ENCODE data around the gene ATXN1.

DNA sequence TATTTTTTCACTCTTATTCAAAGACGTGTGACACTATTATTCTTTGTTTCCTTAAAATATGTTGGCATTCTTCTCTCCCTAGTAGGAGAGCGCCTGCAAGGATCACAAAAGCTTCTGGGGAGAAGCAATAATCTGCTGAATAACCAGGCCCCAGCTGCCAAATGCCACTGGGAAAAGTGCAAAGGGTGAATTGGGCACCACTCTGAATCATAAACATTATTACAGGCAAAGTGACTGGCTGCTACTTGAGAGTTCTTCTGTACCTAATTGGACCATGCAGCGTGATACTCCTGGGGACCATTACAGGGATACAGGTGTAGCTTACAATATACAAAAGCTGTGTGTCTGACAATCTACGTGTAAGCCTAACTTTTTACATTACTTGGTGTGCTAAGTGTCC is 152.8 kb downstream of the ATXN1 start:
- TF ChIP-seq, protein P1, sequence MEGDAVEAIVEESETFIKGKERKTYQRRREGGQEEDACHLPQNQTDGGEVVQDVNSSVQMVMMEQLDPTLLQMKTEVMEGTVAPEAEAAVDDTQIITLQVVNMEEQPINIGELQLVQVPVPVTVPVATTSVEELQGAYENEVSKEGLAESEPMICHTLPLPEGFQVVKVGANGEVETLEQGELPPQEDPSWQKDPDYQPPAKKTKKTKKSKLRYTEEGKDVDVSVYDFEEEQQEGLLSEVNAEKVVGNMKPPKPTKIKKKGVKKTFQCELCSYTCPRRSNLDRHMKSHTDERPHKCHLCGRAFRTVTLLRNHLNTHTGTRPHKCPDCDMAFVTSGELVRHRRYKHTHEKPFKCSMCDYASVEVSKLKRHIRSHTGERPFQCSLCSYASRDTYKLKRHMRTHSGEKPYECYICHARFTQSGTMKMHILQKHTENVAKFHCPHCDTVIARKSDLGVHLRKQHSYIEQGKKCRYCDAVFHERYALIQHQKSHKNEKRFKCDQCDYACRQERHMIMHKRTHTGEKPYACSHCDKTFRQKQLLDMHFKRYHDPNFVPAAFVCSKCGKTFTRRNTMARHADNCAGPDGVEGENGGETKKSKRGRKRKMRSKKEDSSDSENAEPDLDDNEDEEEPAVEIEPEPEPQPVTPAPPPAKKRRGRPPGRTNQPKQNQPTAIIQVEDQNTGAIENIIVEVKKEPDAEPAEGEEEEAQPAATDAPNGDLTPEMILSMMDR (IDR thresholded peaks at IDR 0.05; ENCODE audit: insufficient read depth, low read length), result no peak
- TF ChIP-seq POLR2AphosphoS5 (IDR thresholded peaks at IDR 0.05; ENCODE audit: low read depth), result no peak
- no peak for TF ChIP-seq SPI1 (IDR thresholded peaks at IDR 0.05; ENCODE audit: borderline replicate concordance, low read depth)
- TF ChIP-seq, protein P2, sequence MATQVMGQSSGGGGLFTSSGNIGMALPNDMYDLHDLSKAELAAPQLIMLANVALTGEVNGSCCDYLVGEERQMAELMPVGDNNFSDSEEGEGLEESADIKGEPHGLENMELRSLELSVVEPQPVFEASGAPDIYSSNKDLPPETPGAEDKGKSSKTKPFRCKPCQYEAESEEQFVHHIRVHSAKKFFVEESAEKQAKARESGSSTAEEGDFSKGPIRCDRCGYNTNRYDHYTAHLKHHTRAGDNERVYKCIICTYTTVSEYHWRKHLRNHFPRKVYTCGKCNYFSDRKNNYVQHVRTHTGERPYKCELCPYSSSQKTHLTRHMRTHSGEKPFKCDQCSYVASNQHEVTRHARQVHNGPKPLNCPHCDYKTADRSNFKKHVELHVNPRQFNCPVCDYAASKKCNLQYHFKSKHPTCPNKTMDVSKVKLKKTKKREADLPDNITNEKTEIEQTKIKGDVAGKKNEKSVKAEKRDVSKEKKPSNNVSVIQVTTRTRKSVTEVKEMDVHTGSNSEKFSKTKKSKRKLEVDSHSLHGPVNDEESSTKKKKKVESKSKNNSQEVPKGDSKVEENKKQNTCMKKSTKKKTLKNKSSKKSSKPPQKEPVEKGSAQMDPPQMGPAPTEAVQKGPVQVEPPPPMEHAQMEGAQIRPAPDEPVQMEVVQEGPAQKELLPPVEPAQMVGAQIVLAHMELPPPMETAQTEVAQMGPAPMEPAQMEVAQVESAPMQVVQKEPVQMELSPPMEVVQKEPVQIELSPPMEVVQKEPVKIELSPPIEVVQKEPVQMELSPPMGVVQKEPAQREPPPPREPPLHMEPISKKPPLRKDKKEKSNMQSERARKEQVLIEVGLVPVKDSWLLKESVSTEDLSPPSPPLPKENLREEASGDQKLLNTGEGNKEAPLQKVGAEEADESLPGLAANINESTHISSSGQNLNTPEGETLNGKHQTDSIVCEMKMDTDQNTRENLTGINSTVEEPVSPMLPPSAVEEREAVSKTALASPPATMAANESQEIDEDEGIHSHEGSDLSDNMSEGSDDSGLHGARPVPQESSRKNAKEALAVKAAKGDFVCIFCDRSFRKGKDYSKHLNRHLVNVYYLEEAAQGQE (IDR thresholded peaks at IDR 0.05; ENCODE audit: insufficient replicate concordance, low read depth), result no peak
- TF ChIP-seq GABPA (IDR thresholded peaks at IDR 0.05; ENCODE audit: low read depth), result no peak

Measured in HL-60 (cell line).